Activated CD8-positive, alpha-beta memory T cell treated with anti-CD3 and anti-CD28 coated beads for 1 hour (primary cell): ENCODE results near the gene DOK3.
"Not testable (repeated sequence)": the region's sequence is repeated elsewhere in the genome, so short reads cannot be mapped to it uniquely, and the experiment has no call there.

ENCODE experiments used
- DNase-seq, 2 donors: peaks; one replicate each; pipeline ENCODE4 v3.0.0-alpha.2; 2020; ENCODE audit warnings: low read depth in 1 of 2; ENCODE audit errors: extremely low read depth in 1 of 2

Gene DOK3

GRCh38 chr5:177498013-177498787 lies 11.4 kb downstream of the DOK3 start:
- no peak for DNase-seq

GRCh38 chr5:177497292-177498012 lies 12.2 kb downstream of the DOK3 start, which contains the start of gene PDLIM7:
Gene PDLIM7 (minus strand): TSS chr5:177497604. CDS start chr5:177496512, 1,092 bp downstream.
- DNase-seq, result peak; percentile 82 to 91

GRCh38 chr5:177496727-177497291 lies 12.8 kb downstream of the DOK3 start:
- DNase-seq, result no peak

GRCh38 chr5:177496070-177496726 lies 13.4 kb downstream of the DOK3 start:
- no peak for DNase-seq

- DNase-seq, result no peak
Measured at GRCh38 chr5:177495243-177496060, 14.2 kb downstream of the DOK3 start.

GRCh38 chr5:177494346-177495195 lies 15.1 kb downstream of the DOK3 start:
- DNase-seq, result no peak

- DNase-seq, result no peak
Measured at GRCh38 chr5:177493795-177494345, 15.8 kb downstream of the DOK3 start.

GRCh38 chr5:177492841-177493240 lies 16.8 kb downstream of the DOK3 start:
- DNase-seq, result no peak

- no peak for DNase-seq
Measured at GRCh38 chr5:177491983-177492746, 17.5 kb downstream of the DOK3 start.

GRCh38 chr5:177491429-177491945 lies 18.1 kb downstream of the DOK3 start:
- DNase-seq, result no peak

- DNase-seq, result no peak
Measured at GRCh38 chr5:177490992-177491391, 18.6 kb downstream of the DOK3 start.

GRCh38 chr5:177490311-177490991 lies 19.2 kb downstream of the DOK3 start:
- DNase-seq, result no peak

- no peak for DNase-seq
Measured at GRCh38 chr5:177489119-177489716, 20.4 kb downstream of the DOK3 start.

- DNase-seq, result no peak
Measured at GRCh38 chr5:177487975-177488374, 21.7 kb downstream of the DOK3 start.

- DNase-seq, result no peak
Measured at GRCh38 chr5:177487144-177487543, 22.5 kb downstream of the DOK3 start.

GRCh38 chr5:177486256-177486655 lies 23.4 kb downstream of the DOK3 start:
- no peak for DNase-seq

GRCh38 chr5:177485753-177486152 lies 23.9 kb downstream of the DOK3 start:
- DNase-seq, result not testable (repeated sequence)
